HG02678 (cell line): ENCODE results near the gene FAM47A.

Experiments used
- ATAC-seq: cut with Tn5 transposase; IDR thresholded peaks from one replicate; pipeline ENCODE4 v1.9.1; 2021; ENCODE audit warnings: mild to moderate bottlenecking, moderate library complexity; ENCODE audit not compliant: unreplicated experiment

The FAM47A gene

GRCh38 chrX:34132028-34132427 is at the start of gene FAM47A:
Gene FAM47A, minus strand, starts transcription at chrX:34132314. Its CDS starts 36 bp downstream, at chrX:34132278.
- no peak for ATAC-seq

GRCh38 chrX:34147345-34147744 is 15.2 kb upstream of the FAM47A start:
- no peak for ATAC-seq

- no peak for ATAC-seq
These were observed 14.8 kb upstream of the FAM47A start for GRCh38 chrX:34146906-34147305.

- no peak for ATAC-seq
These were observed 12.1 kb upstream of the FAM47A start for GRCh38 chrX:34144246-34144645.

- ATAC-seq = no peak
These were observed 8.7 kb upstream of the FAM47A start for GRCh38 chrX:34140816-34141215.

- no peak for ATAC-seq
These were observed 952 bp downstream of the FAM47A start for GRCh38 chrX:34130980-34131744.

- ATAC-seq = no peak
These were observed 1.6 kb downstream of the FAM47A start for GRCh38 chrX:34130501-34130900.

GRCh38 chrX:34126011-34126410 is 6.1 kb downstream of the FAM47A start:
- no peak for ATAC-seq

GRCh38 chrX:34119122-34119521 is 13.0 kb downstream of the FAM47A start:
- no peak for ATAC-seq

GRCh38 chrX:34112459-34112858 is 19.7 kb downstream of the FAM47A start:
- ATAC-seq = no peak
